Upper lobe of left lung (tissue), 4 donors: Measurements from ENCODE around the gene GLRA3.

Experiments used
- CTCF ChIP-seq, 6 experiments: fragments of 450-650 bp in 4 of 6; fragments of 200-600 bp in 2 of 6; sonication (generic) in 2 of 6; IDR thresholded peaks; one replicate each; pipeline ENCODE4 v1.5.1; 2016 to 2019; ENCODE audit warnings: antibody characterized with exemption in 6 of 6
- EP300 ChIP-seq, 4 donors: sonication (generic); formaldehyde crosslinking; IDR thresholded peaks; one replicate each; pipeline ENCODE4 v1.5.1; 2017; ENCODE audit warnings: antibody characterized with exemption in 4 of 4, control low read depth in 2 of 4
- POLR2A ChIP-seq, 4 donors: fragments of 450-650 bp; IDR thresholded peaks; one replicate each; pipeline ENCODE4 v1.5.1; 2016 to 2017; ENCODE audit warnings: antibody characterized with exemption in 4 of 4, mild to moderate bottlenecking in 2 of 4

GRCh38 chr4:174697896-174698295, 131.2 kb downstream of the GLRA3 start:
- TF ChIP-seq EP300 (IDR thresholded peaks at IDR 0.05), result no peak
- TF ChIP-seq CTCF (IDR thresholded peaks at IDR 0.05), result no peak
- TF ChIP-seq POLR2A (IDR thresholded peaks at IDR 0.05), result no peak
